Pericardium fibroblast (primary cell): ENCODE results near the gene MOB1B. TPM values are rescaled to one million over a fixed set of nuclear protein-coding genes. Genes with fewer than 3 reads are reported as not detected.

Experiments used
- total RNA-seq: library from RNA; depleted of rRNA; stranded (reverse); fragments of >200 nt; gene quantifications from 2 replicates; pipeline ENCODE4 v1.2.3, GENCODE V29; 2015

Gene MOB1B
- total RNA-seq: 5.4 and 6.2 TPM in 2 replicates

DNA sequence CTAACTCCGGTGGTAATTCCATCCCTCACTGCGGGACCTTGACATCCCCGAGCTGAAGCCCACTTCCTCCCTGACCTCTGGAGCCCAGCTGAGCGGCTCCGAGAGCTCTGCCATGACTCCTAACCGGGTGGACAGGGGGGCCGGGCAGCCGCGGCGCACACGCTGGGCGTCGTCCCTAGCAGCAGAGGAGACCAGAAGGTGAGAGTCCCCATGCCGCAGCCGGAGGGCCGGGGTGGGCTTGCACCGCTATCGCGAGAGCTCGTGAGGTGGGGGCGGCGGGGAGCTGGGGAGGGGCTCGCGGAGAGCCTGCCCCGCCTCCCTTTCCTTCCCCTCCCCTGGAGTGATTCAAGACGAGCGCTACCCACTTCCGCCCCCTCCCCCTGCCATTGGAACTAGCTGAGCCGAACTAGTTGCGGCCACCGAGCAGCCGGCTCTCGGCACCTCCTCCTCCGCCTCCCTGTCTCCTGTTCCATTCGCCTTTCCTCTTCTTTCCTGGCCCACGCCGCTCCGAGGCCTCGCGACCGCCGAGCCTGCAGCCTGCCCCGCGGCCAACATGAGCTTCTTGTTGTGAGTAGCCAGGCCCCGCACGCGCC, at the start of gene MOB1B:
Gene MOB1B, plus strand, starts transcription at position 386 of the 593 bp plus-strand sequence. Its CDS starts 168 bp downstream, at position 554.

DNA sequence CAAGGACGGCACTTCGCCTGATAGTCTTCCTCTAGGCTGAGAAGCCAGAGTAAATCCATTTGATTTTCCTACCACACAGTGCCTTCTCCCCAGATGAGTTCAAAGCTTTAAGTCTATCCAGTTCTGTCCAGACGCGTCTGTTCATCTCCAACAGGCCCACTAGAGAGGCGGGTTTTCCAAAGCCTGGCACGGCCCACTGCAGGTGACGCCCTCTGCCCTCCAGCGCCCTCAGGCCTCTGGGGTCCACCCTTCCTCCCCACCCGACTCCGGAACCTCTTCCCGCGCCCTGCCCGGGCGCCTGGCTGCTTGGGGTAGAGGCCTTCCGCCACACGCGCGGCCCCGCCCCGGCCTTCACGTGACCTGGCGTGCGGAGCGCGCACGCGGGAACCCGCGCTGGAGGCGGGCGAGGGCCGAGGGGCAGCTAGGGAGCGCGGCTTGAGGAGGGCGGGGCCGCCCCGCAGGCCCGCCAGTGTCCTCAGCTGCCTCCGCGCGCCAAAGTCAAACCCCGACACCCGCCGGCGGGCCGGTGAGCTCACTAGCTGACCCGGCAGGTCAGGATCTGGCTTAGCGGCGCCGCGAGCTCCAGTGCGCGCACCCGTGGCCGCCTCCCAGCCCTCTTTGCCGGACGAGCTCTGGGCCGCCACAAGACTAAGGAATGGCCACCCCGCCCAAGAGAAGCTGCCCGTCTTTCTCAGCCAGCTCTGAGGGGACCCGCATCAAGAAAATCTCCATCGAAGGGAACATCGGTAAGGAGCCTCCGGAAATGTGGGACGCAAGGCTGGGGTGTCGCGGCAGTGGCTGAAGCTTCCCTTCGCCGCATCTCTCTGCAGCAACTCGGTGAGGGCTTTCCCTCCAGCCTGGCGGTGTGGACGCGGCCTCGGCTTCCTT, 91.3 kb downstream of the MOB1B start, which contains the start of gene DCK:
Gene DCK, plus strand, starts transcription at position 469 of the 888 bp plus-strand sequence. Its CDS starts 187 bp downstream, at position 656.

Other genes starting within 250 kb of the MOB1B start
- 0.35 TPM in 1 of 2 replicates, not detected in the other for gene JCHAIN, start 235.9 kb upstream of the MOB1B start, total RNA-seq
- gene UTP3, start 213.8 kb upstream of the MOB1B start, total RNA-seq: 13.9 and 16.8 TPM in 2 replicates
- gene RUFY3, start 180.4 kb upstream of the MOB1B start, total RNA-seq: 17.5 and 19.5 TPM in 2 replicates
- 77.7 and 78.7 TPM in 2 replicates for gene GRSF1, start 62.5 kb upstream of the MOB1B start, total RNA-seq
- gene DCK, start 91.3 kb downstream of the MOB1B start, total RNA-seq: 7.8 and 12.3 TPM in 2 replicates